ENCODE results near the gene OGDH. TPM values are rescaled to one million over a fixed set of nuclear protein-coding genes. Genes with fewer than 3 reads are reported as not detected.
A peak's percentile ranks its signal among the peaks of the same experiment; 100 is the strongest.

OGDH gene
- total and polyA plus RNA-seq, 2 experiments from 2014 or later = 13.5 to 76.9 TPM

- Mint-ChIP-seq H3K27ac (peak overlapping the region; percentile 96), H3K9me3 (no peaks in the 10 kb centered on the region; the same call in 2 of the 3 replicates), H3K4me3 (peak overlapping the region; percentile 98), H3K4me1 (peaks cover 18% of the 10 kb centered on the region), H3K36me3 (ENCODE audit: low read depth) (peaks cover 65% of the 10 kb centered on the region), H3K27me3 (ENCODE audit: insufficient read depth, low read depth, poor library complexity) (peaks cover 10% of the 10 kb centered on the region)
- H3K36me3 ChIP-seq (ENCODE audit: insufficient read depth) = peaks cover 32% of the 10 kb centered on the region
- H4K20me1 ChIP-seq (replicated peaks; ENCODE audit: insufficient read depth) = peaks cover 5% of the 10 kb centered on the region; the same call in 1 of the 2 replicates
- H2AFZ ChIP-seq = peak overlapping the region; percentile 78; the same call in 1 of the 2 replicates
- H3K4me1 ChIP-seq (ENCODE audit: insufficient read depth) = peaks cover 15% of the 10 kb centered on the region
- peaks cover 10% of the 10 kb centered on the region for H3F3A ChIP-seq (replicated peaks; ENCODE audit: low read depth)
- DNase-seq (ENCODE audit: low spot score) (no peak), ATAC-seq (no peak)
- H3K79me2 ChIP-seq (replicated peaks; ENCODE audit: insufficient read depth) = peaks cover 22% of the 10 kb centered on the region
- peak overlapping the region; percentile 94 for H3K4me3 ChIP-seq
- peak overlapping the region; percentile 90 for H3K27ac ChIP-seq (ENCODE audit: low read depth)
- TF ChIP-seq NANOG (IDR thresholded peaks at IDR 0.05; ENCODE audit: borderline replicate concordance) (no peak), ZNF114 (CRISPR knock-in tag; IDR thresholded peaks at IDR 0.05) (no peak), EZH2 (IDR thresholded peaks at IDR 0.05; ENCODE audit: low read depth, unreplicated experiment) (no peak), ETS1 (IDR thresholded peaks at IDR 0.05) (no peak), JUNB (IDR thresholded peaks at IDR 0.05; ENCODE audit: unreplicated experiment) (no peak), CREB1 (CRISPR knock-in tag; IDR thresholded peaks at IDR 0.05; ENCODE audit: low read depth) (no peak), ZNF331 (CRISPR knock-in tag; IDR thresholded peaks at IDR 0.05; ENCODE audit: low read depth) (no peak), POLR2AphosphoS5 (IDR thresholded peaks at IDR 0.05; ENCODE audit: low read depth) (no peak), CTCF (conservative IDR thresholded peaks at IDR 0.05; ENCODE audit: low read depth in 2 of 2) (no peak), STAT1 (IDR thresholded peaks at IDR 0.05; ENCODE audit: unreplicated experiment) (no peak), EZH2phosphoT487 (IDR thresholded peaks at IDR 0.05; ENCODE audit: unreplicated experiment) (no peak)
- TF ChIP-seq, protein P1, sequence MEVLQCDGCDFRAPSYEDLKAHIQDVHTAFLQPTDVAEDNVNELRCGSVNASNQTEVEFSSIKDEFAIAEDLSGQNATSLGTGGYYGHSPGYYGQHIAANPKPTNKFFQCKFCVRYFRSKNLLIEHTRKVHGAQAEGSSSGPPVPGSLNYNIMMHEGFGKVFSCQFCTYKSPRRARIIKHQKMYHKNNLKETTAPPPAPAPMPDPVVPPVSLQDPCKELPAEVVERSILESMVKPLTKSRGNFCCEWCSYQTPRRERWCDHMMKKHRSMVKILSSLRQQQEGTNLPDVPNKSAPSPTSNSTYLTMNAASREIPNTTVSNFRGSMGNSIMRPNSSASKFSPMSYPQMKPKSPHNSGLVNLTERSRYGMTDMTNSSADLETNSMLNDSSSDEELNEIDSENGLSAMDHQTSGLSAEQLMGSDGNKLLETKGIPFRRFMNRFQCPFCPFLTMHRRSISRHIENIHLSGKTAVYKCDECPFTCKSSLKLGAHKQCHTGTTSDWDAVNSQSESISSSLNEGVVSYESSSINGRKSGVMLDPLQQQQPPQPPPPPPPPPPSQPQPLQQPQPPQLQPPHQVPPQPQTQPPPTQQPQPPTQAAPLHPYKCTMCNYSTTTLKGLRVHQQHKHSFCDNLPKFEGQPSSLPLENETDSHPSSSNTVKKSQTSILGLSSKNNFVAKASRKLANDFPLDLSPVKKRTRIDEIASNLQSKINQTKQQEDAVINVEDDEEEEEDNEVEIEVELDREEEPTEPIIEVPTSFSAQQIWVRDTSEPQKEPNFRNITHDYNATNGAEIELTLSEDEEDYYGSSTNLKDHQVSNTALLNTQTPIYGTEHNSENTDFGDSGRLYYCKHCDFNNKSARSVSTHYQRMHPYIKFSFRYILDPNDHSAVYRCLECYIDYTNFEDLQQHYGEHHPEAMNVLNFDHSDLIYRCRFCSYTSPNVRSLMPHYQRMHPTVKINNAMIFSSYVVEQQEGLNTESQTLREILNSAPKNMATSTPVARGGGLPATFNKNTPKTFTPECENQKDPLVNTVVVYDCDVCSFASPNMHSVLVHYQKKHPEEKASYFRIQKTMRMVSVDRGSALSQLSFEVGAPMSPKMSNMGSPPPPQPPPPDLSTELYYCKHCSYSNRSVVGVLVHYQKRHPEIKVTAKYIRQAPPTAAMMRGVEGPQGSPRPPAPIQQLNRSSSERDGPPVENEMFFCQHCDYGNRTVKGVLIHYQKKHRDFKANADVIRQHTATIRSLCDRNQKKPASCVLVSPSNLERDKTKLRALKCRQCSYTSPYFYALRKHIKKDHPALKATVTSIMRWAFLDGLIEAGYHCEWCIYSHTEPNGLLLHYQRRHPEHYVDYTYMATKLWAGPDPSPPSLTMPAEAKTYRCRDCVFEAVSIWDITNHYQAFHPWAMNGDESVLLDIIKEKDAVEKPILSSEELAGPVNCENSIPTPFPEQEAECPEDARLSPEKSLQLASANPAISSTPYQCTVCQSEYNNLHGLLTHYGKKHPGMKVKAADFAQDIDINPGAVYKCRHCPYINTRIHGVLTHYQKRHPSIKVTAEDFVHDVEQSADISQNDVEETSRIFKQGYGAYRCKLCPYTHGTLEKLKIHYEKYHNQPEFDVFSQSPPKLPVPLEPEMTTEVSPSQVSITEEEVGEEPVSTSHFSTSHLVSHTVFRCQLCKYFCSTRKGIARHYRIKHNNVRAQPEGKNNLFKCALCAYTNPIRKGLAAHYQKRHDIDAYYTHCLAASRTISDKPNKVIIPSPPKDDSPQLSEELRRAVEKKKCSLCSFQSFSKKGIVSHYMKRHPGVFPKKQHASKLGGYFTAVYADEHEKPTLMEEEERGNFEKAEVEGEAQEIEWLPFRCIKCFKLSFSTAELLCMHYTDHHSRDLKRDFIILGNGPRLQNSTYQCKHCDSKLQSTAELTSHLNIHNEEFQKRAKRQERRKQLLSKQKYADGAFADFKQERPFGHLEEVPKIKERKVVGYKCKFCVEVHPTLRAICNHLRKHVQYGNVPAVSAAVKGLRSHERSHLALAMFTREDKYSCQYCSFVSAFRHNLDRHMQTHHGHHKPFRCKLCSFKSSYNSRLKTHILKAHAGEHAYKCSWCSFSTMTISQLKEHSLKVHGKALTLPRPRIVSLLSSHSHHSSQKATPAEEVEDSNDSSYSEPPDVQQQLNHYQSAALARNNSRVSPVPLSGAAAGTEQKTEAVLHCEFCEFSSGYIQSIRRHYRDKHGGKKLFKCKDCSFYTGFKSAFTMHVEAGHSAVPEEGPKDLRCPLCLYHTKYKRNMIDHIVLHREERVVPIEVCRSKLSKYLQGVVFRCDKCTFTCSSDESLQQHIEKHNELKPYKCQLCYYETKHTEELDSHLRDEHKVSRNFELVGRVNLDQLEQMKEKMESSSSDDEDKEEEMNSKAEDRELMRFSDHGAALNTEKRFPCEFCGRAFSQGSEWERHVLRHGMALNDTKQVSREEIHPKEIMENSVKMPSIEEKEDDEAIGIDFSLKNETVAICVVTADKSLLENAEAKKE (CRISPR knock-in tag; IDR thresholded peaks at IDR 0.05) = no peak
- TF ChIP-seq, protein P2, sequence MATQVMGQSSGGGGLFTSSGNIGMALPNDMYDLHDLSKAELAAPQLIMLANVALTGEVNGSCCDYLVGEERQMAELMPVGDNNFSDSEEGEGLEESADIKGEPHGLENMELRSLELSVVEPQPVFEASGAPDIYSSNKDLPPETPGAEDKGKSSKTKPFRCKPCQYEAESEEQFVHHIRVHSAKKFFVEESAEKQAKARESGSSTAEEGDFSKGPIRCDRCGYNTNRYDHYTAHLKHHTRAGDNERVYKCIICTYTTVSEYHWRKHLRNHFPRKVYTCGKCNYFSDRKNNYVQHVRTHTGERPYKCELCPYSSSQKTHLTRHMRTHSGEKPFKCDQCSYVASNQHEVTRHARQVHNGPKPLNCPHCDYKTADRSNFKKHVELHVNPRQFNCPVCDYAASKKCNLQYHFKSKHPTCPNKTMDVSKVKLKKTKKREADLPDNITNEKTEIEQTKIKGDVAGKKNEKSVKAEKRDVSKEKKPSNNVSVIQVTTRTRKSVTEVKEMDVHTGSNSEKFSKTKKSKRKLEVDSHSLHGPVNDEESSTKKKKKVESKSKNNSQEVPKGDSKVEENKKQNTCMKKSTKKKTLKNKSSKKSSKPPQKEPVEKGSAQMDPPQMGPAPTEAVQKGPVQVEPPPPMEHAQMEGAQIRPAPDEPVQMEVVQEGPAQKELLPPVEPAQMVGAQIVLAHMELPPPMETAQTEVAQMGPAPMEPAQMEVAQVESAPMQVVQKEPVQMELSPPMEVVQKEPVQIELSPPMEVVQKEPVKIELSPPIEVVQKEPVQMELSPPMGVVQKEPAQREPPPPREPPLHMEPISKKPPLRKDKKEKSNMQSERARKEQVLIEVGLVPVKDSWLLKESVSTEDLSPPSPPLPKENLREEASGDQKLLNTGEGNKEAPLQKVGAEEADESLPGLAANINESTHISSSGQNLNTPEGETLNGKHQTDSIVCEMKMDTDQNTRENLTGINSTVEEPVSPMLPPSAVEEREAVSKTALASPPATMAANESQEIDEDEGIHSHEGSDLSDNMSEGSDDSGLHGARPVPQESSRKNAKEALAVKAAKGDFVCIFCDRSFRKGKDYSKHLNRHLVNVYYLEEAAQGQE (IDR thresholded peaks at IDR 0.05; ENCODE audit: unreplicated experiment) = no peak
- H3K4me2 ChIP-seq = peak overlapping the region; percentile 100
- no peaks in the 10 kb centered on the region for H3K27me3 ChIP-seq (ENCODE audit: insufficient read depth)
- no peaks in the 10 kb centered on the region for H3K9me2 ChIP-seq (ENCODE audit: insufficient read depth)
Measured at GRCh38 chr7:44574287-44574872, 32.0 kb upstream of the OGDH start.

Measured in GM23338 (cell line).